ENCODE measurements around the gene SDCCAG8.

The SDCCAG8 gene

GRCh38 chr1:243251539-243251938, 4.3 kb upstream of the SDCCAG8 start:
- no peak for DNase-seq
- H3K27ac Mint-ChIP-seq, result no peak overlapping the region

DNA sequence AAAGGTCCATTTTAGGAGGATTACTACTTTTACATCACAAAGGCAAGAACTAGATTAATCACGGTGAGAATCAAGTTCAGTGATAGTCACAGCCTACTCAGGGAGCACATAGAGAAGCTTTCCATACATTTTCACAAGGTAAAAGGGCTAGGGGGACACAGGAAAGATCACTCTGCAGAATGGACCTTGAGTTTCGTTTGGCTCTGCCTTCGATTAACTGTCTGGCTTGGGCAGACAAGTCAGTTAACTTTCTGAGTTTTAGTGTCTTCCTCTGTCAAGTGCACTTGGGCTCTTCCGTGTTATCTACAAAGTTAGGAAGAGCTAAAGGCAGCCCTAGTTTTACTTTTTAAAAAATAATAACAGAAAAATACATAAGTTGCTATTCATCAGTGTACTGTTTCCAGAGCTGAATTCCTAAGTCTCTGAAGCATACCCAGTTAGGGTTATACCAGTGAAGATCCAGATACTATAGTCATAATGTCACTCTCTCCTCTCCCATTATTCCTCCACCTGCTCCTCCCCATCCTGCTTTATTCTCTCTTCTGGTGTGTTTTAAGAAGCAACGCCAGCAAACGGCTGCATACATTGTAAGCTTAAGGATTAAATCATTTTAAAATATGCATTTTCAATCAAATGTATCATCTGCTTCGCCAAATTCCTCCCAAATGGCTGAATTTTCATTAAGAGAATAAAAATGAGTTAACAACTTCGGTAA, 2.5 kb upstream of the SDCCAG8 start:
- H3K4me1 Mint-ChIP-seq, result peaks cover 26% of the 10 kb centered on the region
- peaks cover 35% of the 10 kb centered on the region for H3K36me3 Mint-ChIP-seq (ENCODE audit: low read depth)
- TF ChIP-seq, protein P1, sequence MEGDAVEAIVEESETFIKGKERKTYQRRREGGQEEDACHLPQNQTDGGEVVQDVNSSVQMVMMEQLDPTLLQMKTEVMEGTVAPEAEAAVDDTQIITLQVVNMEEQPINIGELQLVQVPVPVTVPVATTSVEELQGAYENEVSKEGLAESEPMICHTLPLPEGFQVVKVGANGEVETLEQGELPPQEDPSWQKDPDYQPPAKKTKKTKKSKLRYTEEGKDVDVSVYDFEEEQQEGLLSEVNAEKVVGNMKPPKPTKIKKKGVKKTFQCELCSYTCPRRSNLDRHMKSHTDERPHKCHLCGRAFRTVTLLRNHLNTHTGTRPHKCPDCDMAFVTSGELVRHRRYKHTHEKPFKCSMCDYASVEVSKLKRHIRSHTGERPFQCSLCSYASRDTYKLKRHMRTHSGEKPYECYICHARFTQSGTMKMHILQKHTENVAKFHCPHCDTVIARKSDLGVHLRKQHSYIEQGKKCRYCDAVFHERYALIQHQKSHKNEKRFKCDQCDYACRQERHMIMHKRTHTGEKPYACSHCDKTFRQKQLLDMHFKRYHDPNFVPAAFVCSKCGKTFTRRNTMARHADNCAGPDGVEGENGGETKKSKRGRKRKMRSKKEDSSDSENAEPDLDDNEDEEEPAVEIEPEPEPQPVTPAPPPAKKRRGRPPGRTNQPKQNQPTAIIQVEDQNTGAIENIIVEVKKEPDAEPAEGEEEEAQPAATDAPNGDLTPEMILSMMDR (IDR thresholded peaks at IDR 0.05), result no peak
- peaks cover 35% of the 10 kb centered on the region for H3K9me3 Mint-ChIP-seq
- peak overlapping the region; percentile 73 for H3K27ac Mint-ChIP-seq
- no peaks in the 10 kb centered on the region for H3K27me3 Mint-ChIP-seq (ENCODE audit: low read depth, poor library complexity)
- DNase-seq, result no peak
- peak overlapping the region; percentile 100 for H3K4me3 Mint-ChIP-seq

More at GRCh38 chr1:243251539-243251938, 4.3 kb upstream of the SDCCAG8 start:
- Mint-ChIP-seq H3K4me3 (peak overlapping the region; percentile 44), H3K9me3 (peaks cover 53% of the 10 kb centered on the region), H3K27me3 (ENCODE audit: low read depth, poor library complexity) (no peaks in the 10 kb centered on the region), H3K36me3 (ENCODE audit: low read depth) (peaks cover 54% of the 10 kb centered on the region), H3K4me1 (peaks cover 20% of the 10 kb centered on the region)
- TF ChIP-seq, protein P1 (IDR thresholded peaks at IDR 0.05), result no peak

GRCh38 chr1:243253926-243254232, 2.0 kb upstream of the SDCCAG8 start:
- TF ChIP-seq, protein P1 (IDR thresholded peaks at IDR 0.05), result no peak

GRCh38 chr1:243254233-243254926, 1.5 kb upstream of the SDCCAG8 start:
- Mint-ChIP-seq H3K9me3 (peaks cover 27% of the 10 kb centered on the region), H3K27me3 (ENCODE audit: low read depth, poor library complexity) (no peaks in the 10 kb centered on the region), H3K4me3 (peak overlapping the region; percentile 100), H3K36me3 (ENCODE audit: low read depth) (peaks cover 27% of the 10 kb centered on the region), H3K4me1 (peaks cover 26% of the 10 kb centered on the region), H3K27ac (peak overlapping the region; percentile 98)
- peak; percentile 61 for DNase-seq
- TF ChIP-seq, protein P1 (IDR thresholded peaks at IDR 0.05), result no peak

More at GRCh38 chr1:243253926-243254232, 2.0 kb upstream of the SDCCAG8 start:
- H3K4me3 Mint-ChIP-seq, result peak overlapping the region; percentile 100
- no peaks in the 10 kb centered on the region for H3K27me3 Mint-ChIP-seq (ENCODE audit: low read depth, poor library complexity)
- peaks cover 29% of the 10 kb centered on the region for H3K9me3 Mint-ChIP-seq
- DNase-seq, result no peak
- H3K4me1 Mint-ChIP-seq, result peaks cover 26% of the 10 kb centered on the region
- peak overlapping the region; percentile 73 for H3K27ac Mint-ChIP-seq
- peaks cover 30% of the 10 kb centered on the region for H3K36me3 Mint-ChIP-seq (ENCODE audit: low read depth)

DNA sequence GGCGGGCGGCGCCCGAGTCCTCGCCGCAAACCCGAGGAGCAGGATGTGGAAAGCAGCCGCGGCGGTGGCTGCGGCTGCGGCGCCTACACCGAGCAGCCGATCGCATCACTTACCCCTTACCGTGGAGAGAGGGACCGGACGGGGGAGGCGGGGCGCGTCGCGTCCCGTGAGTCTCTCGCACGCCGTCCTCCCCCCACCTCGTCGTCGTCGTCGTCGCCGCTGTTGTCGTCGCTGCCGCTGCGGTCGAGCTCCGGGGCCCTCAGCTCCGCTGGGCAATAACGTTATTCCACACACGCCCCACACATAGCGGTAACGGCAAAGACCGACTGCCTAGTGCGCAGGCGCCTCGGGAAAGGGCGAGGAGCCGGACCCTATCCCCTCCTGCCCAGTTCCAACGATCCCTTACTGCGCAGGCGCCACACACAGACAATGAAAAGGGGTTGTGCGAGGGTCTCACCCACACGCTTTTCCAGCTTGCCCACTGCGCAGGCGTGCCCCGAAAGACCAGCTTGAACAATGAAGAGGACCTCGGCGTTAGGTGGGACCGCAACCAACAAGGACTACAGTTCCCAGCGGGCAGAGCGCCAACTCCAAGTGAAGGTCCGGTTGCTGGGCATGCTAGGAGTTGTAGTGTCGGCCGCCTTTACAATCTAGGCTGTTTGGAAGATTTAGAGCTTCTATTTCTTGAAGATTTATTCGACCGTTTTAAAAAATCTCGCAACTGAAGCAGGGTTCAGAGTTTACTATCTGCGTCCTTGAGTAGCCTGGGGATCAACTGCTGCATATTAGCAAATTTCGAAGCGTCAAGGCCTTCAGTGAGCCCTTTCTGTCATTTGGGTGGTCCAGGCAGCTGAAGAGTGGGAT, 682 bp upstream of the SDCCAG8 start, which contains the start of gene CEP170:
CEP170 (minus strand) TSS at position 355 of the 864 bp plus-strand sequence. CDS start 30,001 bp downstream, outside the sequence.
- DNase-seq, result peak; percentile 99
- TF ChIP-seq, protein P1 (IDR thresholded peaks at IDR 0.05), result no peak
- H3K36me3 Mint-ChIP-seq (ENCODE audit: low read depth), result peaks cover 26% of the 10 kb centered on the region
- H3K4me3 Mint-ChIP-seq, result peak within 1 kb of the TSS; percentile 100
- H3K9me3 Mint-ChIP-seq, result peaks cover 20% of the 10 kb centered on the region
- peak within 1 kb of the TSS; percentile 99 for H3K27ac Mint-ChIP-seq
- no peaks in the 10 kb centered on the region for H3K27me3 Mint-ChIP-seq (ENCODE audit: low read depth, poor library complexity)
- peaks cover 26% of the 10 kb centered on the region for H3K4me1 Mint-ChIP-seq
